WTC11 (cell line): Measurements from ENCODE around the gene SEMA4D. TPM values are rescaled to one million over a fixed set of nuclear protein-coding genes. Genes with fewer than 3 reads are reported as not detected.

Experiments
- ATAC-seq: fragments of 200-7000 bp; cut with Tn5 transposase; 2 replicates; pipeline ENCODE4 v1.10.0; 2021; ENCODE audit warnings: mild to moderate bottlenecking, moderate library complexity
- CTCF ChIA-PET: fragments of 300-600 bp; sonication (Branson Sonifier 250); formaldehyde crosslinking; loops from one replicate; lab custom pipeline; 2021; ENCODE audit warnings: antibody characterized with exemption; lab: Charles Lee
- POLR2A ChIA-PET: fragments of 350-600 bp; sonication (Branson Sonifier 250); formaldehyde crosslinking; loops from one replicate; lab custom pipeline; 2021; ENCODE audit warnings: antibody characterized with exemption; lab: Charles Lee
- DNase-seq: peaks from one replicate; pipeline ENCODE4 v3.0.0; 2021; ENCODE audit warnings: low spot score
- H3K27ac Mint-ChIP-seq: 2 replicates; pipeline ENCODE4 v1.8.0; 2021; ENCODE audit warnings: mixed read lengths
- H3K27me3 Mint-ChIP-seq: 2 replicates; pipeline ENCODE4 v1.8.0; 2021; ENCODE audit warnings: low read depth, mild to moderate bottlenecking, moderate library complexity, mixed read lengths
- H3K36me3 Mint-ChIP-seq: 2 replicates; pipeline ENCODE4 v1.8.0; 2021; ENCODE audit warnings: mixed read lengths
- H3K4me1 Mint-ChIP-seq: 2 replicates; pipeline ENCODE4 v1.8.0; 2022; ENCODE audit warnings: mixed read lengths
- H3K4me3 Mint-ChIP-seq: 2 replicates; pipeline ENCODE4 v1.8.0; 2021; ENCODE audit warnings: mild to moderate bottlenecking, moderate library complexity, mixed read lengths
- H3K9me3 Mint-ChIP-seq: 2 replicates; pipeline ENCODE4 v1.8.0; 2021; ENCODE audit warnings: mixed read lengths
- CBFB ChIP-seq: sonication (generic); formaldehyde crosslinking; IDR thresholded peaks from 2 replicates; pipeline ENCODE4 v1.8.1; 2022; ENCODE audit warnings: mild to moderate bottlenecking, low read depth, missing genetic modification reagents
- E2F1 ChIP-seq: sonication (generic); formaldehyde crosslinking; IDR thresholded peaks from 2 replicates; pipeline ENCODE4 v1.8.0; 2022; ENCODE audit warnings: mild to moderate bottlenecking, missing genetic modification reagents
- E2F4 ChIP-seq: sonication (generic); formaldehyde crosslinking; IDR thresholded peaks from 2 replicates; pipeline ENCODE4 v1.8.1; 2022; ENCODE audit warnings: low read depth, mild to moderate bottlenecking, moderate library complexity, missing genetic modification reagents, borderline replicate concordance
- ELF4 ChIP-seq: sonication (generic); formaldehyde crosslinking; IDR thresholded peaks from 2 replicates; pipeline ENCODE4 v1.8.1; 2022; ENCODE audit warnings: low read depth, mild to moderate bottlenecking, moderate library complexity, missing genetic modification reagents
- FOXP1 ChIP-seq: sonication (generic); formaldehyde crosslinking; IDR thresholded peaks from 2 replicates; pipeline ENCODE4 v1.8.0; 2022; ENCODE audit warnings: missing genetic modification reagents, mild to moderate bottlenecking, moderate library complexity, borderline replicate concordance
- FOXP4 ChIP-seq: sonication (generic); formaldehyde crosslinking; IDR thresholded peaks from 2 replicates; pipeline ENCODE4 v1.8.0; 2022; ENCODE audit warnings: mild to moderate bottlenecking, missing genetic modification reagents
- GABPB1 ChIP-seq: sonication (generic); formaldehyde crosslinking; IDR thresholded peaks from 2 replicates; pipeline ENCODE4 v1.8.1; 2023; ENCODE audit warnings: mild to moderate bottlenecking, missing genetic modification reagents
- IRF2 ChIP-seq: sonication (generic); formaldehyde crosslinking; IDR thresholded peaks from 2 replicates; pipeline ENCODE4 v1.8.0; 2022; ENCODE audit warnings: low read depth, missing genetic modification reagents, borderline replicate concordance
- KAT7 ChIP-seq: sonication (generic); formaldehyde crosslinking; IDR thresholded peaks from 2 replicates; pipeline ENCODE4 v1.8.1; 2023; ENCODE audit warnings: missing genetic modification reagents, mild to moderate bottlenecking, borderline replicate concordance
- MAX ChIP-seq: sonication (generic); formaldehyde crosslinking; IDR thresholded peaks from 2 replicates; pipeline ENCODE4 v1.8.0; 2022; ENCODE audit warnings: mild to moderate bottlenecking, missing genetic modification reagents
- NFATC4 ChIP-seq: fragments of 250-450 bp; sonication (Bioruptor Pico); IDR thresholded peaks from 2 replicates; pipeline ENCODE4 v1.9.0; 2021; ENCODE audit warnings: mild to moderate bottlenecking
- NR1H2 ChIP-seq: sonication (generic); formaldehyde crosslinking; IDR thresholded peaks from 2 replicates; pipeline ENCODE4 v1.9.0; 2021; ENCODE audit warnings: mild to moderate bottlenecking, moderate library complexity, missing genetic modification reagents
- RELA ChIP-seq: sonication (generic); formaldehyde crosslinking; IDR thresholded peaks from 2 replicates; pipeline ENCODE4 v1.8.1; 2022; ENCODE audit warnings: missing genetic modification reagents, mild to moderate bottlenecking, borderline replicate concordance
- RORB ChIP-seq: fragments of 250-450 bp; sonication (Bioruptor Pico); IDR thresholded peaks from 2 replicates; pipeline ENCODE4 v1.9.0; 2021; ENCODE audit warnings: mild to moderate bottlenecking
- TCF7 ChIP-seq: sonication (generic); formaldehyde crosslinking; IDR thresholded peaks from 2 replicates; pipeline ENCODE4 v1.8.0; 2022; ENCODE audit warnings: mild to moderate bottlenecking, low read depth, missing genetic modification reagents, moderate library complexity
- TEAD1 ChIP-seq: sonication (generic); formaldehyde crosslinking; IDR thresholded peaks from 2 replicates; pipeline ENCODE4 v1.8.0; 2022; ENCODE audit warnings: mild to moderate bottlenecking, missing genetic modification reagents
- ZMAT4 ChIP-seq: fragments of 250-450 bp; sonication (Bioruptor Pico); IDR thresholded peaks from 2 replicates; pipeline ENCODE4 v1.9.0; 2021; ENCODE audit warnings: mild to moderate bottlenecking
- ZNF121 ChIP-seq: sonication (generic); formaldehyde crosslinking; IDR thresholded peaks from 2 replicates; pipeline ENCODE4 v1.8.0; 2023; ENCODE audit warnings: missing genetic modification reagents
- ZNF281 ChIP-seq: sonication (generic); formaldehyde crosslinking; IDR thresholded peaks from 2 replicates; pipeline ENCODE4 v1.8.0; 2023; ENCODE audit warnings: mild to moderate bottlenecking, missing genetic modification reagents
- ZNF425 ChIP-seq: fragments of 250-450 bp; sonication (Bioruptor Pico); conservative IDR thresholded peaks from 2 replicates; pipeline ENCODE4 v1.9.0; 2021; ENCODE audit warnings: mild to moderate bottlenecking
- ZNF532 ChIP-seq: fragments of 250-450 bp; sonication (Bioruptor Pico); IDR thresholded peaks from 2 replicates; pipeline ENCODE4 v1.9.0; 2021; ENCODE audit warnings: mild to moderate bottlenecking, borderline replicate concordance
- total RNA-seq: library from RNA; stranded (reverse); gene quantifications from 3 replicates; pipeline ENCODE4 v1.2.3, GENCODE V29; 2021

SEMA4D gene
- total RNA-seq, 1 experiment from 2014 or later, result 67.8 TPM

GRCh38 chr9:89367726-89368437 is 130.0 kb downstream of the SEMA4D start:
- TF ChIP-seq FOXP4 (no peak), ZNF425 (no peak), TEAD1 (no peak), ZNF281 (no peak), ZMAT4 (CRISPR knock-in tag) (no peak), MAX (CRISPR knock-in tag) (no peak), RELA (CRISPR knock-in tag) (no peak), E2F4 (CRISPR knock-in tag) (no peak), ELF4 (CRISPR knock-in tag) (no peak), TCF7 (CRISPR knock-in tag) (no peak), GABPB1 (CRISPR knock-in tag) (no peak), NR1H2 (CRISPR knock-in tag) (no peak), RORB (CRISPR knock-in tag) (no peak), E2F1 (no peak)
- no peaks in the 10 kb centered on the region for H3K9me3 Mint-ChIP-seq
- H3K27me3 Mint-ChIP-seq, result no peaks in the 10 kb centered on the region
- POLR2A ChIA-PET, result no interaction called here
- CTCF ChIA-PET, result interaction anchor here (1.1 to 1.3 kb wide), 3 partner anchors 61 to 181 kb away, joined by 3 to 4 read pairs (median 3); no protein-coding TSS in a partner anchor
- H3K4me3 Mint-ChIP-seq, result no peak overlapping the region
- H3K36me3 Mint-ChIP-seq, result no peaks in the 10 kb centered on the region
- DNase-seq (no peak), ATAC-seq (no peak)
- H3K27ac Mint-ChIP-seq, result no peak overlapping the region
- H3K4me1 Mint-ChIP-seq, result no peaks in the 10 kb centered on the region

GRCh38 chr9:89367281-89367680 is 130.6 kb downstream of the SEMA4D start:
- ChIA-PET CTCF (interaction anchor here (1.1 to 1.3 kb wide), 2 partner anchors 62 to 181 kb away, joined by 3 to 4 read pairs; no protein-coding TSS in a partner anchor), POLR2A (no interaction called here)
- DNase-seq (no peak), ATAC-seq (no peak)
- no peak overlapping the region for H3K4me3 Mint-ChIP-seq
- no peaks in the 10 kb centered on the region for H3K36me3 Mint-ChIP-seq
- H3K27me3 Mint-ChIP-seq, result no peaks in the 10 kb centered on the region
- H3K4me1 Mint-ChIP-seq, result no peaks in the 10 kb centered on the region
- no peak overlapping the region for H3K27ac Mint-ChIP-seq
- no peaks in the 10 kb centered on the region for H3K9me3 Mint-ChIP-seq
- no peak for TF ChIP-seq CBFB (CRISPR knock-in tag)
- no peak for TF ChIP-seq NFATC4 (CRISPR knock-in tag)
- TF ChIP-seq FOXP1 (CRISPR knock-in tag), result no peak
- TF ChIP-seq IRF2 (CRISPR knock-in tag), result no peak
- TF ChIP-seq KAT7, result no peak
- TF ChIP-seq NR1H2 (CRISPR knock-in tag), result no peak
- TF ChIP-seq ZNF121 (CRISPR knock-in tag), result no peak
- TF ChIP-seq ZNF532 (CRISPR knock-in tag), result no peak
